ENCODE measurements around the gene KLF8.
"Not testable (repeated sequence)": the region's sequence is repeated elsewhere in the genome, so short reads cannot be mapped to it uniquely, and the experiment has no call there.

Gene KLF8

DNA sequence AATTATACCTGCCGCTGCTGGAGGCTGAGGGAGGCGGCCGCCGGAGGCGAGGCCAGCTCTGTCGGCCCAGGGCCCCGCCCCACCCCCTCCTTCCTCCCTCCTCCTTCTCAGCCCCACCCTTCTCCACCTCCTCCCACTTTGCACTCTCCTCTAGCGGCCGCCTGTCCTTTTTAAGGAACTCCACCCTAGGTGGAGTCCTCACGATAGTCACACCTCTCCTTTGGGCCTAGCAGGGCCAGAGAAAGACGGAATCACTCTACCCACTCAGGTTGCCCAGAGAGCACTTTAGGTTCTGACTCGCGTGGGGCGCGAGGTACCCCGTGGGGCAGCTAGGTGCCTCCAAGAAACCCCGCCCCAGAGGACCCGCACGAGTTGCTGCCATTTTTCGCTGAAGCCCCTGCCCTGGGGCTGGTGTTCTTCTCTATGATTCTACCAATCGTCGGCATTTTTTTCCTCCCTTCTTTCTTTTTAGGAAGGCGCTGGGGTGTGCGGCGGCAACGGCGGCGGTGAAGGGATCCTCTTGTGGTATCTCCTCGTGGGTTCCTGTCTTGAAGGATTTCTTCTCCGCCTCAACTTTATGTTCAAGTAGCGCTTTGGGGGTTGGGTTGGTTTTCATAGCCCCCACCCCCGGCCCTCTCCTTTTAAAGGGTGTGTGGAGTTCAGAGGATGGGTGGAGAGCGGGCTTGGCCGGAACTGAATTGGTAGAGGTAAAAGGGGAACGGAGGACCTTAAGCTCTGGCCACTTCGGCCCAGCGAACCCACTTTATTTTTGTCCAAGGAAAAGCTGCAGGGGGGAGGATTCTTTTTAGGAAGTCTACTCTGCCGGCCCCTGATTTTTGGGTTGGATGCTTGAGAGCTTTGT lies at the start of gene KLF8:
Gene KLF8 (plus strand): TSS at position 136 of the 862 bp plus-strand sequence. CDS start 979 bp downstream, outside the sequence.
- DNase-seq = peak; percentile 46

DNA sequence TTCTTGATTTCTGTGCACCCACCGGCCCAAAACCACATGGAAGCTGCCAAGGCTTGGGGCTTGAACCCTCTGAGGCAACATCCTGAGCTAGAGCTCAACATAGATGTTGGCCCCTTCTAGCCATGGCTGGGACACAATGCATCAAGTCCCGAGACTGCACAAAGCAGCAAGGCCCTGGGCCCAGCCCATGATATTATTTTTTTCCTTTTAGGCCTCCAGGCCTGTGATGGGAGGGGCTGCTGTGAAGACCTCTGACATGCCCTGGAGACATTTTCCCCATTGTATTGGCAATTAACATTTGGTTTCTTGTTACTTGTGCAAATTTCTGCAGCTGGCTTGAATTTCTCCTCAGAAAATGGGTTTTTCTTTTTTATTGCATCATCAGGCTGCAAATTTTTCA lies 25.2 kb upstream of the KLF8 start:
- not testable (repeated sequence) for DNase-seq

DNA sequence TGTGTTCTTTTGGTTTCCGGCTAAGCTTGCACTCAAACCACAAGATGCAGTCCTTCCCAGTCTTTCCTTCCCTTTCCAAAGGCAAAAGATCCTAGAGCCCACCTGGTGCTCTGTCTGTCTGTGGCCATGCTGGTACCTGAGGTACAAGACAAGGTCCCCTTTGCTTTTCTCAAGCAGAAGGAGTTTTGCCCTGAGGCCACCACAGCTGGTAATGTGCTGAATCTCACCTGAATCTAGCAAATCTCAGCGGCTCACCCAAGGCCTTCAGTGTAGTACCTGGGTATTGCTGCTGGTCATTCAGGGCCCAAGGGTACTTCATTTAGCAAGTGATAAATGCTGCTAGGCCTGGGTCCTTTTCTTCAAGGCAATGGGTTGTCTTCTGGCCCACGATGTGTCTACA lies 20.5 kb upstream of the KLF8 start:
- DNase-seq = no peak

DNA sequence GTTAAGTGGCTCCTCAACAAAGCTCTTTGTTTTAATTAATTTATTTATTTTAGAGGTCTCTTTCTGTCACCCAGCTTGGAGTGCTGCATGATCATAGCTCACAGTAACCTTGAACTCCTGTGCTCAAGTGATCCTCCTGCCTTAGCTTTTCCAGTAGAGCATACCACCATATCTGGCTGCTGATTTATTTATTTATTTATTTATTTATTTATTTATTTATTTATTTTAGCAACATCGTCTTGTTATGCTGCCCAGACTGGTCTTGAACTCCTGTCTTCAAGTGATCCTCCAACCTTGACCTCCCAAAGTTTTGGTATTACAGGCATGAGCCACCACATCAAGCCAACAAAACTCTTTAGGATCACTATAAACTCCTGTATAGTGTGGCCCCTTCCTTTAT lies 15.8 kb upstream of the KLF8 start:
- DNase-seq = no peak

DNA sequence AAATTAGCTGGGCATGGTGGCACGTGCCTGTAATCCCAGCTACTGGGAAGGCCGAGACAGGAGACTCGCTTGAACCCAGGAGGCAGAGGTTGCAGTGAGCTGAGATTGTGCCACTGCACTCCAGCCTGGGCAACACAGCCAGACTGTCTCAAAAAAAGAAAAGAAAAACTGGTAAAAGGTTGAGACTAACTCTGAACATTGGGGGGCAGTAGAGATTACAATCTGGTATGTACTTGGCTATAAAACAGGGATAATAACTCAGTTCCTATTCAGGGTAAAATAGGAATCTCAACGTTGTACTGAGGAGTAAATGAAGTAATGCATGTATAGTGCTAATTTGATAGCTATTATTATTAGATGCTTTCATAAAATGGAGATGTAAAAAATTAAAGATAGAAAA lies 12.5 kb upstream of the KLF8 start:
- no peak for DNase-seq

DNA sequence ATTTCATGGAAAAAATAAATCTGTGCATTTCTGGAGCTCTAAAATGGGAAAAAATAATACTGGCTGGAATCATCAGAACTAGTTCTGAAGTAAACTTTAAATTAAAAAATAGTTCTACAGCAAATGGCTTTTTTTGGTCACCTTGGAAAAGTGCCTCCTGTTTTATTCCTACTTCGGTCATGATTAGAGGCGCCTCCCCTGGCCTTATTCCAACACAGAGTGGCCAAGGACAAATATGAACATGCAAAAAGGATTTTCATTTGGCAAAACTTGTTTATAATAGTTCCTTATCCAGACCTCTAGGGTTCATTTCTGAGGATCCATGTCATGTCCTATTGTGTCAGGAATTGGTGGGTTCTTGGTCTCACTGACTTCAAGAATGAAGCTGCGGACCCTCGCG lies 11.1 kb upstream of the KLF8 start:
- DNase-seq = no peak

DNA sequence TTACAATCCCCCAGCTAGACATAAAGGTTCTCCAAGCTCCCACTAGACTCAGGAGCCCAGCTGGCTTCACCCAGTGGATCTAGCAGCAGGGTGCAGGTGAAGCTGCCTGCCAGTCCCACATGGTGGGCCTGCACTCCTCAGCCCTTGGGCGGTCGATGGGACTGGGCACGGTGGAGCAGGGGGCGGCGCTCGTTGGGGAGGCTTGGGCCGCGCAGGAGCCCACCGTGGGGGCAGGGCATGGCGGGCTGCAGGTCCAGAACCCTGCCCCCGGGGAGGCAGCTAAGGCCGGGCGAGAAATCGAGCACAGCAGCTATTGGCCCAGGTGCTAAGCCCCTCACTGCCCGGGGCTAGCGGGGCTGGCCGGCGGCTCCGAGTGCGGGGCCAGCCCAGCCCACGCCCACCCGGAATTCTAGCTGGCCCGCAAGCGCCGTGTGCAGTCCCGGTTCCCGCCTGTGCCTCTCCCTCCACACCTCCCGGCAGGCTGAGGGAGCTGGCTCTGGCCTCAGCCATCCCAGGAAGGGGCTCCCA lies 9.6 kb upstream of the KLF8 start:
- no peak for DNase-seq

DNA sequence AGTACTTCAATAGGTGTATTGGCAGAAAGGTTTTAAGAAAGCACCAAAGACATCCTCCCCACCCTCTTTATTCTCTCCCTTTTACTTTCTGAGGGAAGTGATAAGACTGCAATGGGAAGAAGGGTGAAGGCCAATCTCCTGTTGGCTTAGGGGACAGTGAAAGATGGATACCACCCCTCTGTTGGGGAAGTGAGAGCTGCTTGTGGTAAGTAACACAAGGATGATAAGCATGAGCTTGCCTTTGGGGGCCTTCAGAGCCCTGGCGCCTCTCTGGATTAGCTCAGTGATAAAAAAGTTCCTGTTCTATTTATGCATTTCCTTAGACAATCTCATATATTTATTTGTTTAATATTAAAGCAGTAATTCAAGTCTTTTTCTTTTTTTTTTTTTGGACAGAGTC lies 5.2 kb upstream of the KLF8 start:
- DNase-seq = no peak

DNA sequence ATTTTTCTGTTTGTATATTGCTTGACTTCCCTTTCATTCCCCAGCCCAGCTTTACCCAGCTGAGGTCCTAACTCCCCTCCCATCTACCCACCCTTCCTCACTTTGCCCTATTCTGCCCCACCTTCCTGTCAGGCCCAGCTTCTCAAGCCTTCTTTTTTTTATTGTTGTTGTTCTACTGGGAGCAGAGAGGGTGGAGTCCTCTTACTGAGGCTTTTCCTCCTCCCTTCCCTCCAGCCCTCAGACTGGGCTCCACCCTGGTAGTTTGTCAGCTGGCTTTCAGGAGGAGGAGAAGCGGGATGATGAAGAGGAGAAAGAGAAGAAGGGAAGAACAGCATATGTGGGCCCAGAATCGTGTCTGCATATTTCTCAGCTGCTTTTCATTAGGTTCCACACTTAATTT lies 3.2 kb upstream of the KLF8 start:
- no peak for DNase-seq

DNA sequence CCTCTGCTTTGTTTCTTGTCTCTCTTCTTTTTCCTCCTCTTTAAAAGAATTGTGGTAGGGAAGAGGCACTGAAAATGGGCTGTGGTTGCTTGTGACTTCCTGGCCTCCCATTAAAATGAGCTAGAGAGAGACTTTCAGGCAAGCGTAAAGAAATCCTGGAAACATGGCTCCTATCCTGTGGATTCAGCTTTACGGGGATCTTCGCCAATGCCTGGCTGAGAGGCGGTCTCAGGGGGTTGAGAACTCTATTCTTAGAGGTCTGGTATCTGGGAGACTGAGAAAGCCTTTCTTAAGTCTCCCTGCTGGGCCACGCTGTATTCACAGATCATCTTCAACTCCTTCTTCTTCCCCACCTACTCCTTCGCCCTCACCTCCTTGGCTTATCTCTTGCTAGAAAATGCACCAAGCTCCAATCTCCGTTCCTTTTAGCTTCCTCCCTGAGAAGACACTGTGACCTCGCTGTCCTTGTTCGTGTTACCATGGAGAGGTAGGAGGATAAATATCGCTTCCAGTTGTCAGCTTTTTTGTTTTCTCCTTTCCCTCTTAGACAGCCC lies 542 bp upstream of the KLF8 start:
- DNase-seq = peak; percentile 27

DNA sequence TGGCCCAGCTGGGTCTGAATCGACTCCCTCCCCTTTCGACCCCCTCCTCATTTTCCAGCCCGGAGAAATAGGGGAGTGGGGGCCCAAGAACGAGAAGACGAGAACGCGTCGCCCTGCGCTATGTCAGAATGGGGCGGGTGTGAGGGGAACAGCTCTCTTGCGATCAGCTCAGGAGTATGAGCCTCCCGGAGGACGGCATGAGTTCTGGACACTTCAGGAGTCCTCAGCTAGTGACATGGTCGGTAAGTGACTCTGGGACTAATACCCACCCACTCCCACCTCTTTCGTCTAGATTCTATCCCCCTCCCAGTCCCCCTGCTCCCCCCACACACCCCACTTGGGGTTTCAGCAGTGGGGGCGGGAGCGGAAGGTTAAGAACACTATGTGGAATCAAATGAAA lies 944 bp downstream of the KLF8 start:
- no peak for DNase-seq

DNA sequence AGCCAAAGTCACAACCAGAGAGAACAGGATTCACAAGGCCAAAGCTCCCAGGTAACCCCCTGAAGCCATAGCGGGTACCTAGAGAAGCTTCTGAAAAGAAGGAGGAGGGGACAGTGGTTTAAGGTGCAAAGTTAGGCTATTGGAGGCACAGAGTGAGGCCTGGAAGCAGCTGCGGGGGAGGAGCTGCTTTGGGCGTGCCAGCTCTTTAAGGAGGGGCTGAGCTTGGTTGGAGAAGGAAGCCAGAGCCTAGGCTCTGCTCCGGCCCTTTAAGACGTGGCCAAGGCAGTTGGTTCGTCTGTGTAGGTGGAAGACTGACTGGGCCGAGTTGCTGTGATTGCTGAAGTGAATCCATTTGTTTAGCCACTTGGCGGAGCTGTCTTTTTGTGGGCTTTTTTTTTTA lies 1.5 kb downstream of the KLF8 start:
- DNase-seq = peak; percentile 28

DNA sequence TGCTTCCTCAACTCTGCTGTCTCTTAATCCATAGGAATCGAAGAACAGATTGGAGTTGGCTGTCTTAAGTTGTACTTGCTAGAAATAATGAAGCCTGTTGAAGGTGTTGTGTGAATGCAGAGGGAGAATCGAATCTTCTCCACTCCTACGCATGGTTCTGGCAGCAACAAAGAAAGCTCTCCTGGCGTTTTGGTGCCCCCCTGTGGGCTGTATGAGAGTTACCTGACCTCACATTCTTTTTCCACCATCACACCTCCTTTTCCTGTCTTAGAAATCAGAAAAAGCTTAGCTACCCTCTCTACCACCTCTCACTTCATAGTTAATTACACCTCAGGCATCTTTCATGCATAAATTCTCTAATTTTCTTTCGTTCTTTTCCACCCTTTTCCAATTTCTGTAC lies 16.3 kb downstream of the KLF8 start:
- DNase-seq = peak; percentile 55

DNA sequence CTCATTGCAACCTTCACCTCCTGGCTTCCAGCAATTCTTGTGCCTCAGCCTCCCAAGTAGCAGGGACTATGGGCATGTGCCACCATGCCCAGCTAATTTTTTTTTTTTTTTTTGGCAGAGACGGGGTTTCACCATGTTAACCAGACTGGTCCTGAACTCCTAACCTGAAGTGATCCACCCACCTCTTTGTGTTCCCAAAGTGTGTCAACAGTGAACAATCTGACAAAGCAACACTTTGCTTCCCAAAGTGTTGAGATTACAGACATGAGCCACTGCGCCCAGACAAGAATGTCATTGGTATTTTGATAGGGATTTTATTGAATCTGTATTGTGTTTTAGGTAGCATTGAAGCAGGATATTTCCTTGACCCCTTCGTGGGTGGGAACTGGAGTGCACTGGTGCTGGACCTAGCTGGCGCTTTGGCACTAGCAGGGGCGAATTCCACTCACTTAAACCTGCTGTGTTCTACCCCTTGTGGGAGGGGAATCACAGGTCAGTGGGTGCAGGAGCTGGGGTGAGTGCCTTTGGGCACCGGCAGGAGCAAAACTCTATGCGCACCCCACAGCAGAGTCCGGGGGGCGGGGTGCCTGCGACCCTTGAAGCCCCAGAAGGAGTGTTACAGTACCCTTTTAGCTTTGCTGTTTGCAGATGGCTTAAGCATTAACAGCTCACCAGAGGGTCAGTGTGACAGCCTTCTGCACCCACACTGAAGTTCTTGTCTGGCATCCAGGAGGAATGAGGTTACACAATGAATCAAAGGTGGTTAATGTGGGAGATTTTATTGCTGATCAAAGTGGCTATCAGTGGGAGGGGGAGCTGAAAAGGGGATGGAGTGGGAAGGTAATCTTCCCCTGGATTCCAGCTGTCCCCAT lies 21.9 kb downstream of the KLF8 start:
- DNase-seq = no peak

DNA sequence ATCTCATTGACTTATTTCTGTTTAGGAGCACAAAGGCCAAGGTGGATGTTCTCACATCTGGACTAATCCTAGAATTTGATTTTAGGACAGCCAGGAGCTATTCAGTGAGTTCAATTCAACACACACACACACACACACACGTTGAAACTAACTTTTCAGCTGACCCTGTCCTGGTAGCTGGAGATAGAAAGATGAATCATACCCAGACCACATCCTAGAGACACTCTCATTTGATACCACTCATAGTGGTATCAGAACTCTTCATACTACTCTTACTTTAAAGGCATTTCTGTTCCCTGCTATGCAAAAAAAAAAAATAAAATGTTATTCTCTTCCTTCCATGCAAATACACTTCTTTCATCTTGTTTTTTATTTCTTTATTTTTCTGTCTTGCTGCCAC lies 36.7 kb downstream of the KLF8 start:
- no peak for DNase-seq

DNA sequence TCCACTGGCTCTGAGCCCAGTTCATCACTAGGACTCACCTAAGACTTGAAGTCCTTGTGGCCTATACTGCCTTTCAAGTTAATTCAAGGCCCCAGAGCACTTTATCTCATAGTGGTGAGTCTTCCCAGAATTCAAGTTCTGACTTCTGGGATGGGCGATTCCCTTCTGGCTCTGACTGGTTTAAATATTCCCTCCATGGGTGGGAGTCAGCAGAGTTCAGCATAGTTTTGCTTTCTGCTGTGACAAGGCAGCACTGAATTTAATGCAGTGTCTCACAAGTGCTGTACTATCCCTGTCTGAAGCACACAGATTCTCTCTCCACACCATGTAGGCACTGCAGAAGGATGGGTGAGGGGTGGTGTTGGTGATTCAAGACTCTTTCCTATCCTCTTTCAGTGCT lies 46.5 kb downstream of the KLF8 start:
- no peak for DNase-seq

DNA sequence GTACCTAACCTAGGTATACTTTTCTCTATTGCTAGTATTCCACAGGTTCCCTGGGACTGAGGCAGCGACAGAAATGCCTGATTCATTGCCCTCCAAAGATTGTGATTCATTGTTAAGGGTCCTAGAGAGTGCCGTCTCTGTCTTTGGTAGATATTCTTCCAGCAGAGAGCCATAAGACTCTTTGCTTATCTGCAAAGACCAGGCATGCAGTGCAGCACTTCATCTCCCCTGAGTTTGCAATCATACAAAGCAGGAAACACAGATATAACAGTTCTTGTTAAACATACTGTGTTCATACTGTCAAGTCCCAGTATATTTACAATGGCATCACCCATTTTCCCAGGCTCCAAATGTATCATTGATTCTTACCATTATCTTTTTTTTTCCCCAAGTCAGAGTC lies 47.7 kb downstream of the KLF8 start:
- DNase-seq = no peak

DNA sequence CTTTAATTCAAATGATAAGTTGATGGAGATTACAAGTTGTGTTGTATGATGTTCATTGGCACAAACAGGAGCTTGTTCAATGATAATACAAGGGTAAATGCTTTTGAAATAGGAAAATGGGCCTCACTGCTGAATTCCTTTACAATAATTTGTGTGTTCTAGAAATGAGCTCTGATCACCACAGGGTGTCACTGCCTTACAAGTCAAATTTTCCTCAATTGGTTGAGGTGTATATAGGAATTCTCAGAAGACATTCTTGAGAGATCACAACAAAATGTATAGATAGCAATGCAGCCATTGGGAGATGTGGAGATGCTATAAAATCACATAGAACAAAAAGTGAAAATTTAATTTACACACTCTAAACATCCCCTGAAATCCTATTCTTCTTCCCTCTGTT lies 49.6 kb downstream of the KLF8 start:
- no peak for DNase-seq

DNA sequence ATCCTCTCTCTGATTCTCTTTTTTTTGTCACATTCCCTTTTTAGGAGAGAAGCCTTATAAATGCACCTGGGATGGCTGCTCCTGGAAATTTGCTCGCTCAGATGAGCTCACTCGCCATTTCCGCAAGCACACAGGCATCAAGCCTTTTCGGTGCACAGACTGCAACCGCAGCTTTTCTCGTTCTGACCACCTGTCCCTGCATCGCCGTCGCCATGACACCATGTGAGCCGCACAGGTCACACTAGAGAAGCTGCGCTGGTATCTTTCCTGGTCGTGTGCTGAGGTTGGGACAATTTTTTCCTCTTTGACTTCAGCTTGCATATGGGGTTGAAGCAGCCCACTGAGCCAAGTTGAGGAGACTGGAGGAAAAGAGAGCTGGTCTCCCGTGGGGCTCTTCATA lies 52.1 kb downstream of the KLF8 start:
- DNase-seq = no peak

DNA sequence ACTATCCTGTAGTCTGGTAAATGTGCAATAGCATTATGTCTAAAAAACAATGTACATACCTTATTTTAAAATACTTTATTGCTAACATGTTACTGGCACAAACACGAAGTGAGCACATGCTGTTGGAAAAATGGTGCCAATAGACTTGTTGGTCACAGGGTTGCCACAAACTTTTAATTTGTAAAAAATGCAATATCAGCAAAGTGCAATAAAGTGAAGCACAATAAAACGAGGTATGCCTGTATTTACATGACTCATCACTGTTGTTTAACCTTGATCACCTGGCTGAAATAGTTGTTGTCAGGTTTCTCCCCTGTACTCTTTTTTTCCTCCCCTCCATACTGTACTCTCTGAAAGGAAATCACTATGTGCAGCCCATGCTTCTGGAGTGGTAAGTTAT lies 56.5 kb downstream of the KLF8 start:
- no peak for DNase-seq

DNA sequence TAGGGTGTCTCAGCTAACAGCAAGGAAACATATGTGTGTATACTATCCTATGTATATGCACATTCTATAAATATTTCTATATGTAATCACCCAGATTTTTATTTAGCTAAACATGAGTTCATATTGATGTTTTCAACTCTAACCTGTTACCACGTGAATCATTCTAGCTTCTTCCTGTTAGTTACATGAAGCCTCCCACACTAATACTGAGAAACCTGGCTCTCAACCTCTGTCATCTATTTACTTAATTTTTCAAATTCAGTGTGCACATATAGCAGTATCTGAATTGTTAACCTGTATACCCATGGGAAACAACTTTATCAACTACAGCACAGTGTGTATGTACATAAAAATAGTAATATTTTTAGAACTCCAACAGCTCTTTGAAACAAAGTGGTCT lies 57.3 kb downstream of the KLF8 start:
- DNase-seq = no peak

DNA sequence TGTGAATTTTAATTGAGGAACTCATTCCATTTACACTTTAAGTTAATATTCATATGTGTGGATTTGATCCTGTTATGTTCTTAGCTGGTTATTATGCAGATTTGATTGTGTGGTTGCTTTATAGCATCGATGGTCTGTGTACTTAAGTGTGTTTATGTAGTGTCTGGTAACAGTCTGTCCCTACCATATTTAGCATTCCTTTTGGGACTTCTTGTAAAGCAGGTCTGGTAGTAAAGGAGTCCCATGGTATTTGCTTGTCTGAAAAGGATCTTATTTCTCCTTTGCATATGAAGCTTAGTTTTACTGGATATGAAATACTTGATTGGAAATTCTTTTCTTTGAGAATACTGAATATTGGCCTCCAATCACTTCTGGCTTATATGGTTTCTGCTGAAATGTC lies 76.6 kb downstream of the KLF8 start:
- no peak for DNase-seq

DNA sequence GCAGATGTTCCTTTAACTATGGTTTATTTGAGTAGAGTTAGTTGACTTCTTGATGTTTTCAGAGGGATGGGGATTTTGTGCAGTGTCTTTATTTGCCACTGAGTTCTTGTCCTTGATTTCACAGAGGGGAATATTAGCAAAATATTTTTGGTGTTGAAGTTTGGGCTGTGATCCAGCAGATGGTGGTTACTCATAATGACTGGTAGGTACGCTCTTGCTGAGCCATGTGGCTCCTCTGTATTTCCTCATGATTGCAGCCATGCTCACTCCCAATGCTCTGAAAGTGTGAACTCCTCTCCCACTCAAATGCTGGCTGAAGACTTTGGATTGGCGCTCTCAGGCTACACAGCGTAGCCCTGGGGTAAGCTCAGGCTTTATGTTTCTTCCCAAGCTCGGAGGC lies 77.7 kb downstream of the KLF8 start:
- no peak for DNase-seq

DNA sequence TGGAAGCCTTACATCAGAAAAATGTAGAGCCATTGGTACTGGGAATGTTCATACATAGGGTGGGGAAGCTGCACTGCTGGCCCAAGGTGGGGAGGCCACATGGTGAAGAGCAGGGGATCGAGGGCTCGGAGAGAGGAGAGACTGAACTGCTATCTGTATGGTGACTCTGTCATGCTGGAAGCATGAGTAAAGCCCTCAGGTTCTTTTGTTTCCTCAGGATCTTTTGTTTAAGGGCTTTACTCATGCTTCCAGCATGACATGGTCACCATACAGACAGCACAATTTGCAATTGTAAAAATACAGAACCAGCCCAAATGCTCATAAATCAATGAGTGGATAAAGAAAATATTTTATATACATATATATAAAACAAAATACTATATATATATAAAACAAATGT lies 78.4 kb downstream of the KLF8 start:
- no peak for DNase-seq
